Liver (tissue), 9 donors: ENCODE results near the gene GAB2. TPM values are rescaled to one million over a fixed set of nuclear protein-coding genes. Genes with fewer than 3 reads are reported as not detected.

Source experiments
- DNase-seq: peaks from one replicate; pipeline ENCODE4 v3.0.0-alpha.2; 2017; ENCODE audit warnings: low spot score
- H3K27ac ChIP-seq, 2 donors: one replicate each; pipeline ENCODE4 v1.7.0; 2013; ENCODE audit warnings: inconsistent platforms in 2 of 2, low read length in 2 of 2, control low read depth in 1 of 2, low read depth in 1 of 2, mild to moderate bottlenecking in 1 of 2
- H3K27me3 ChIP-seq, 4 donors: one replicate each; pipeline versions ENCODE4 v1.6.1 to v1.7.0; 2013; ENCODE audit warnings: low read length in 3 of 4, inconsistent platforms in 1 of 4, mild to moderate bottlenecking in 1 of 4, moderate library complexity in 1 of 4; ENCODE audit not compliant: control insufficient read depth in 4 of 4, insufficient read depth in 4 of 4
- H3K36me3 ChIP-seq, 4 donors: one replicate each; pipeline versions ENCODE4 v1.6.1 to v1.7.0; 2013; ENCODE audit warnings: low read length in 3 of 4, mild to moderate bottlenecking in 3 of 4, low read depth in 1 of 4, moderate library complexity in 1 of 4; ENCODE audit not compliant: control insufficient read depth in 4 of 4, insufficient read depth in 3 of 4
- H3K4me1 ChIP-seq, 4 donors: one replicate each; pipeline versions ENCODE4 v1.6.1 to v1.7.0; 2013; ENCODE audit warnings: low read length in 3 of 4, mild to moderate bottlenecking in 3 of 4, moderate library complexity in 1 of 4; ENCODE audit not compliant: control insufficient read depth in 4 of 4, insufficient read depth in 4 of 4
- H3K4me3 ChIP-seq, 3 donors: one replicate each; pipeline versions ENCODE4 v1.6.1 to v1.7.0; 2013; ENCODE audit warnings: low read length in 3 of 3, control low read depth in 1 of 3, low read depth in 1 of 3, mild to moderate bottlenecking in 1 of 3
- H3K9ac ChIP-seq, 2 donors: one replicate each; pipeline ENCODE4 v1.7.0; 2013; ENCODE audit warnings: low read length in 2 of 2, mild to moderate bottlenecking in 2 of 2, moderate library complexity in 2 of 2, control low read depth in 1 of 2, low read depth in 1 of 2
- H3K9me3 ChIP-seq, 4 donors: one replicate each; pipeline versions ENCODE4 v1.6.1 to v1.7.0; 2013; ENCODE audit warnings: low read length in 3 of 4; ENCODE audit not compliant: control insufficient read depth in 4 of 4
- ATF3 ChIP-seq: IDR thresholded peaks from 2 replicates; pipeline ENCODE4 v1.6.1; 2016; ENCODE audit warnings: antibody characterized with exemption
- EGR1 ChIP-seq, 2 donors: IDR thresholded peaks; 2 replicates each; pipeline ENCODE4 v1.6.1; 2016 to 2018; ENCODE audit warnings: antibody characterized with exemption in 2 of 2, low read depth in 2 of 2
- FOXA1 ChIP-seq: IDR thresholded peaks from 2 replicates; pipeline ENCODE4 v1.6.1; 2016; ENCODE audit warnings: antibody characterized with exemption
- GABPA ChIP-seq, 2 donors: IDR thresholded peaks in 1 of 2; conservative IDR thresholded peaks in 1 of 2; 2 replicates each; pipeline ENCODE4 v1.6.1; 2016; ENCODE audit warnings: antibody characterized with exemption in 2 of 2, mild to moderate bottlenecking in 1 of 2, moderate library complexity in 1 of 2
- HNF4G ChIP-seq: IDR thresholded peaks from 2 replicates; pipeline ENCODE4 v1.6.1; 2016; ENCODE audit warnings: antibody characterized with exemption
- JUND ChIP-seq, 2 donors: IDR thresholded peaks; 2 replicates each; pipeline ENCODE4 v1.6.1; 2016; ENCODE audit warnings: antibody characterized with exemption in 2 of 2
- NR2F2 ChIP-seq: IDR thresholded peaks from 2 replicates; pipeline ENCODE4 v1.6.1; 2016; ENCODE audit warnings: antibody characterized with exemption
- RAD21 ChIP-seq, 2 donors: IDR thresholded peaks; 2 replicates each; pipeline ENCODE4 v1.6.1; 2016; ENCODE audit warnings: antibody characterized with exemption in 2 of 2, mild to moderate bottlenecking in 2 of 2
- TAF1 ChIP-seq: conservative IDR thresholded peaks from 2 replicates; pipeline ENCODE4 v1.6.1; 2016; ENCODE audit warnings: antibody characterized with exemption, mild to moderate bottlenecking
- YY1 ChIP-seq: IDR thresholded peaks from 2 replicates; pipeline ENCODE4 v1.6.1; 2016; ENCODE audit warnings: antibody characterized with exemption, mild to moderate bottlenecking
- WGBS: extraction: QIAGEN DNeasy Blood & Tissue Kit; methylation state at CpG from one replicate; pipeline ENCODE4 v1.1.7; 2013; 5-methylcytosine and 5-hydroxymethylcytosine counted together
- polyA plus RNA-seq, 2 donors: library from polyadenylated mRNA; stranded (reverse) in 1 of 2; unstranded in 1 of 2; fragments of 200-250 nt in 1 of 2; fragments of >200 nt in 1 of 2; fragmentation: Nextera tagmentation in 1 of 2; extraction: Ambion mirVana in 1 of 2; gene quantifications; one replicate each; pipeline versions ENCODE4 v1.2.1 to v1.2.3, GENCODE V29; 2013 to 2015
- total RNA-seq, 2 donors: library from RNA; depleted of rRNA; stranded (reverse); fragments of >200 nt; gene quantifications; one replicate each; pipeline ENCODE4 v1.2.3, GENCODE V29; 2014
- TF ChIP-seq, protein P1 (sequence below): fragments of 150-350 bp; IDR thresholded peaks from 2 replicates; pipeline ENCODE4 v1.5.1; 2017; ENCODE audit warnings: improper control_type of control experiment, low read depth, low read length; ENCODE audit not compliant: missing input control
- TF ChIP-seq, protein P2 (sequence below): IDR thresholded peaks from 2 replicates; pipeline ENCODE4 v1.6.1; 2016; ENCODE audit warnings: antibody characterized with exemption
- TF ChIP-seq, protein P3 (sequence below): IDR thresholded peaks from 2 replicates; pipeline ENCODE4 v1.6.1; 2016; ENCODE audit warnings: antibody characterized with exemption, mild to moderate bottlenecking
- donor health status: healthy.
- donor health status: healthy.
- donor health status: healthy.
- donor health status: healthy.
- donor health status: healthy.

GAB2 gene
- total and polyA plus RNA-seq, 4 donors, result 1.3 to 3.6 (median 2.5) TPM

- Histone ChIP-seq H3K27me3 (no peaks in the 10 kb centered on the region), H3K9me3 (no peaks in the 10 kb centered on the region), H3K9ac (no peak overlapping the region), H3K27ac (no peak overlapping the region), H3K36me3 (no peaks in the 10 kb centered on the region), H3K4me3 (no peak overlapping the region), H3K4me1 (peaks cover 0 to 2% (median 0%) of the 10 kb centered on the region in 4 donors)
- 69% methylated on average over 3 of the region's 3 CpGs for WGBS
- no peak for DNase-seq
- TF ChIP-seq ATF3, result no peak
- TF ChIP-seq FOXA1, result no peak
- no peak for TF ChIP-seq NR2F2
- TF ChIP-seq, protein P1, sequence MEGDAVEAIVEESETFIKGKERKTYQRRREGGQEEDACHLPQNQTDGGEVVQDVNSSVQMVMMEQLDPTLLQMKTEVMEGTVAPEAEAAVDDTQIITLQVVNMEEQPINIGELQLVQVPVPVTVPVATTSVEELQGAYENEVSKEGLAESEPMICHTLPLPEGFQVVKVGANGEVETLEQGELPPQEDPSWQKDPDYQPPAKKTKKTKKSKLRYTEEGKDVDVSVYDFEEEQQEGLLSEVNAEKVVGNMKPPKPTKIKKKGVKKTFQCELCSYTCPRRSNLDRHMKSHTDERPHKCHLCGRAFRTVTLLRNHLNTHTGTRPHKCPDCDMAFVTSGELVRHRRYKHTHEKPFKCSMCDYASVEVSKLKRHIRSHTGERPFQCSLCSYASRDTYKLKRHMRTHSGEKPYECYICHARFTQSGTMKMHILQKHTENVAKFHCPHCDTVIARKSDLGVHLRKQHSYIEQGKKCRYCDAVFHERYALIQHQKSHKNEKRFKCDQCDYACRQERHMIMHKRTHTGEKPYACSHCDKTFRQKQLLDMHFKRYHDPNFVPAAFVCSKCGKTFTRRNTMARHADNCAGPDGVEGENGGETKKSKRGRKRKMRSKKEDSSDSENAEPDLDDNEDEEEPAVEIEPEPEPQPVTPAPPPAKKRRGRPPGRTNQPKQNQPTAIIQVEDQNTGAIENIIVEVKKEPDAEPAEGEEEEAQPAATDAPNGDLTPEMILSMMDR, result no peak
- no peak for TF ChIP-seq RAD21 (IDR thresholded peaks at IDR 0.05)
Measured at GRCh38 chr11:78349114-78349513, 68.5 kb downstream of the GAB2 start.

GRCh38 chr11:78347956-78348355, 69.7 kb downstream of the GAB2 start:
- no peaks in the 10 kb centered on the region for H3K9me3 ChIP-seq
- no peaks in the 10 kb centered on the region for H3K27me3 ChIP-seq
- H3K36me3 ChIP-seq, result no peaks in the 10 kb centered on the region
- H3K4me1 ChIP-seq, result peaks cover 0 to 2% (median 0%) of the 10 kb centered on the region in 4 donors
- no peak for DNase-seq
- no peak overlapping the region for H3K9ac ChIP-seq
- no peak overlapping the region for H3K27ac ChIP-seq
- no peak overlapping the region for H3K4me3 ChIP-seq
- no peak for TF ChIP-seq JUND (IDR thresholded peaks at IDR 0.05)

DNA sequence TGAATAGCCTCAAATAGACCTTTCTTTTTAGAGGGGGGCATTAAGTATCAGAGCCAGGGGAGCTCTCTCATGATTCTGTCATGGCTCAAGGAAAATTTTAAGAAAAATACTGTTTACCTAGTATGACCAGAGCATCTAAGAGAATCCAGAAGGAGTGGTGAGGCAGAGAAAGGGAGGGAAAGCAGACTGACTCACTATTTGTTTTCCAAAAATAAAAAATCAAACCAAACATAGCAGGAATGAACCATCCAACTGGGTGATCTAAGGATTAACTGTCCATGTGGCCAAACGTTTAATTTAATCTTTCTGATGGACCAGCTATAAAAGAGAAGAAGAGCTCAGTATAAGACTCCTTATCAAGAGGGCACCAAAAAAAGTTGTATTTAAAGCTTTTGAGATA, 70.8 kb downstream of the GAB2 start:
- H3K27ac ChIP-seq, result no peak overlapping the region
- H3K9me3 ChIP-seq, result no peaks in the 10 kb centered on the region
- no peak overlapping the region for H3K4me3 ChIP-seq
- no peaks in the 10 kb centered on the region for H3K36me3 ChIP-seq
- WGBS, result 83% methylated on average over 1 of the region's 1 CpG
- no peak for TF ChIP-seq HNF4G
- TF ChIP-seq GABPA (IDR thresholded peaks at IDR 0.05 in 1 of 2, conservative IDR thresholded peaks at IDR 0.05 in 1 of 2), result no peak
- TF ChIP-seq, protein P1, result no peak
- TF ChIP-seq, protein P2, sequence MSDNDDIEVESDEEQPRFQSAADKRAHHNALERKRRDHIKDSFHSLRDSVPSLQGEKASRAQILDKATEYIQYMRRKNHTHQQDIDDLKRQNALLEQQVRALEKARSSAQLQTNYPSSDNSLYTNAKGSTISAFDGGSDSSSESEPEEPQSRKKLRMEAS, result no peak
- TF ChIP-seq, protein P3, sequence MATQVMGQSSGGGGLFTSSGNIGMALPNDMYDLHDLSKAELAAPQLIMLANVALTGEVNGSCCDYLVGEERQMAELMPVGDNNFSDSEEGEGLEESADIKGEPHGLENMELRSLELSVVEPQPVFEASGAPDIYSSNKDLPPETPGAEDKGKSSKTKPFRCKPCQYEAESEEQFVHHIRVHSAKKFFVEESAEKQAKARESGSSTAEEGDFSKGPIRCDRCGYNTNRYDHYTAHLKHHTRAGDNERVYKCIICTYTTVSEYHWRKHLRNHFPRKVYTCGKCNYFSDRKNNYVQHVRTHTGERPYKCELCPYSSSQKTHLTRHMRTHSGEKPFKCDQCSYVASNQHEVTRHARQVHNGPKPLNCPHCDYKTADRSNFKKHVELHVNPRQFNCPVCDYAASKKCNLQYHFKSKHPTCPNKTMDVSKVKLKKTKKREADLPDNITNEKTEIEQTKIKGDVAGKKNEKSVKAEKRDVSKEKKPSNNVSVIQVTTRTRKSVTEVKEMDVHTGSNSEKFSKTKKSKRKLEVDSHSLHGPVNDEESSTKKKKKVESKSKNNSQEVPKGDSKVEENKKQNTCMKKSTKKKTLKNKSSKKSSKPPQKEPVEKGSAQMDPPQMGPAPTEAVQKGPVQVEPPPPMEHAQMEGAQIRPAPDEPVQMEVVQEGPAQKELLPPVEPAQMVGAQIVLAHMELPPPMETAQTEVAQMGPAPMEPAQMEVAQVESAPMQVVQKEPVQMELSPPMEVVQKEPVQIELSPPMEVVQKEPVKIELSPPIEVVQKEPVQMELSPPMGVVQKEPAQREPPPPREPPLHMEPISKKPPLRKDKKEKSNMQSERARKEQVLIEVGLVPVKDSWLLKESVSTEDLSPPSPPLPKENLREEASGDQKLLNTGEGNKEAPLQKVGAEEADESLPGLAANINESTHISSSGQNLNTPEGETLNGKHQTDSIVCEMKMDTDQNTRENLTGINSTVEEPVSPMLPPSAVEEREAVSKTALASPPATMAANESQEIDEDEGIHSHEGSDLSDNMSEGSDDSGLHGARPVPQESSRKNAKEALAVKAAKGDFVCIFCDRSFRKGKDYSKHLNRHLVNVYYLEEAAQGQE, result no peak
- no peak for TF ChIP-seq TAF1
- TF ChIP-seq NR2F2, result no peak
- no peak for TF ChIP-seq EGR1 (IDR thresholded peaks at IDR 0.05; ENCODE audit: low read depth in 2 of 2)
- no peak for TF ChIP-seq RAD21 (IDR thresholded peaks at IDR 0.05)
- TF ChIP-seq YY1, result no peak
- DNase-seq, result no peak
- H3K4me1 ChIP-seq, result peaks cover 0 to 2% (median 0%) of the 10 kb centered on the region in 4 donors
- H3K27me3 ChIP-seq, result no peaks in the 10 kb centered on the region
- no peak overlapping the region for H3K9ac ChIP-seq
